Adrenal gland (tissue), 5 donors: ENCODE data around the gene NHSL2.

ENCODE experiments used
- POLR2A ChIP-seq, 2 donors: fragments of 450-650 bp; IDR thresholded peaks; one replicate each; pipeline ENCODE4 v1.6.1; 2017; ENCODE audit warnings: antibody characterized with exemption in 2 of 2, mild to moderate bottlenecking in 2 of 2, moderate library complexity in 1 of 2
- TF ChIP-seq, protein P1 (sequence below), 6 experiments: fragments of 450-650 bp in 4 of 6; fragments of 200-600 bp in 2 of 6; sonication (generic) in 1 of 6; IDR thresholded peaks; 1 replicate in 5 of 6; 2 replicates in 1 of 6; pipeline versions ENCODE4 v1.5.1 to v1.8.0; 2016 to 2021; ENCODE audit warnings: antibody characterized with exemption in 6 of 6, mild to moderate bottlenecking in 2 of 6, moderate library complexity in 1 of 6
- donor health status: DM: no; HTN: no; CAD: no.

DNA sequence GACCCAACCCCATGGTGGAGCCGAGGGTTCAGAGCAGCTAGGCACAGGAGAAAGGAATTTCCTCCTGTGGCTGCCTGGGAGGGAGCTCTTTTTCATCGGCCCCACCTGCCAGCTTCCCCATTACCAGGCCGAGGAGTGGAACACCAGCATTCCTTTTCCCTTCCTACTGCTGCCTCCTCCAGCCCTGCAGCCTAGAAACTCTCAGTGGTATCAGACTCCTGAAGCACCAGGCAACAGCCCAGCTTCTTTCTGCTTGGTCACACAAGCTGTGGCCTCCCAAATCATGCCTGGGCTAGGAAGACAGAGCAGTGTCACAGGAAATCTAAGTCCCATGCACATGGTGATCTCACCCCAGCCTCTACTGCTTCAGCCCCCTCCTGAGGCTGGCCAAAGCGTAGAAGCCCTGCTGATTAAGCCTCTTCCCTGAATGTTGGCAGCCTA is 191.0 kb downstream of the NHSL2 start:
- TF ChIP-seq POLR2A (IDR thresholded peaks at IDR 0.05): no peak
- TF ChIP-seq, protein P1, sequence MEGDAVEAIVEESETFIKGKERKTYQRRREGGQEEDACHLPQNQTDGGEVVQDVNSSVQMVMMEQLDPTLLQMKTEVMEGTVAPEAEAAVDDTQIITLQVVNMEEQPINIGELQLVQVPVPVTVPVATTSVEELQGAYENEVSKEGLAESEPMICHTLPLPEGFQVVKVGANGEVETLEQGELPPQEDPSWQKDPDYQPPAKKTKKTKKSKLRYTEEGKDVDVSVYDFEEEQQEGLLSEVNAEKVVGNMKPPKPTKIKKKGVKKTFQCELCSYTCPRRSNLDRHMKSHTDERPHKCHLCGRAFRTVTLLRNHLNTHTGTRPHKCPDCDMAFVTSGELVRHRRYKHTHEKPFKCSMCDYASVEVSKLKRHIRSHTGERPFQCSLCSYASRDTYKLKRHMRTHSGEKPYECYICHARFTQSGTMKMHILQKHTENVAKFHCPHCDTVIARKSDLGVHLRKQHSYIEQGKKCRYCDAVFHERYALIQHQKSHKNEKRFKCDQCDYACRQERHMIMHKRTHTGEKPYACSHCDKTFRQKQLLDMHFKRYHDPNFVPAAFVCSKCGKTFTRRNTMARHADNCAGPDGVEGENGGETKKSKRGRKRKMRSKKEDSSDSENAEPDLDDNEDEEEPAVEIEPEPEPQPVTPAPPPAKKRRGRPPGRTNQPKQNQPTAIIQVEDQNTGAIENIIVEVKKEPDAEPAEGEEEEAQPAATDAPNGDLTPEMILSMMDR (IDR thresholded peaks at IDR 0.05): no peak
